Right cardiac atrium (tissue), 5 donors: ENCODE data around the gene ARL17A. TPM values are rescaled to one million over a fixed set of nuclear protein-coding genes. Genes with fewer than 3 reads are reported as not detected.
"Not testable (repeated sequence)": the region's sequence is repeated elsewhere in the genome, so short reads cannot be mapped to it uniquely, and the experiment has no call there.

Source experiments
- ATAC-seq, 2 donors: fragments of 200-7000 bp; cut with Tn5 transposase; one replicate each; pipeline versions ENCODE4 v1.8.0 to v1.9.1; 2020; ENCODE audit warnings: moderate library complexity in 2 of 2, mild to moderate bottlenecking in 1 of 2
- DNase-seq, 3 donors: peaks; one replicate each; pipeline ENCODE4 v3.0.0-alpha.2; 2020
- H3K27ac ChIP-seq: one replicate; pipeline ENCODE4 v1.5.1; 2013; ENCODE audit warnings: mild to moderate bottlenecking, low read length, control low read depth, moderate library complexity
- H3K27me3 ChIP-seq: one replicate; pipeline ENCODE4 v1.6.1; 2013; ENCODE audit not compliant: control insufficient read depth, insufficient read depth
- H3K4me1 ChIP-seq: one replicate; pipeline ENCODE4 v1.6.1; 2013; ENCODE audit warnings: low read length; ENCODE audit not compliant: control insufficient read depth, insufficient read depth
- H3K4me3 ChIP-seq: one replicate; pipeline ENCODE4 v1.5.1; 2013; ENCODE audit warnings: low read length, control low read depth
- H3K9me3 ChIP-seq: one replicate; pipeline ENCODE4 v1.6.1; 2013; ENCODE audit warnings: low read length; ENCODE audit not compliant: control insufficient read depth
- WGBS: extraction: QIAGEN DNeasy Blood & Tissue Kit; methylation state at CpG from one replicate; pipeline ENCODE4 v1.1.7; 2013; 5-methylcytosine and 5-hydroxymethylcytosine counted together
- intact Hi-C, 4 donors: fragments of 100-400 bp; cut with DNase I; formaldehyde crosslinking; loops; one replicate each; pipeline versions ENCODE4 v1.11.0 to v1.14.0; 2022 to 2023
- polyA plus RNA-seq: library from polyadenylated mRNA; stranded (reverse); fragments of 200-250 nt; gene quantifications from one replicate; pipeline ENCODE4 v1.2.3, GENCODE V29; 2013
- total RNA-seq, 4 donors: library from RNA; stranded (reverse); fragmentation: NEBNext Ultra II Directional; extraction: Animal tissue kit (Norgen Biotek cat#: 25700); gene quantifications; one replicate each; pipeline ENCODE4 v1.2.1, GENCODE V29; 2021
- donor health status: healthy with polysubstance abuse.
- donor health status: DM: no; HTN: yes; CAD: no.
- donor health status: DM: no; HTN: no; CAD: no.
- donor health status: DM: no; HTN: yes; CAD: no; lungs with severe emphysema.
- donor health status: DM: yes; HTN: yes; CAD: no.

ARL17A gene
- total and polyA plus RNA-seq, 5 donors, result 6.3 to 16.9 (median 9.0) TPM

GRCh38 chr17:46600767-46601166 lies 21.3 kb upstream of the ARL17A start:
- ATAC-seq, intact Hi-C loops, H3K4me1 ChIP-seq, H3K4me3 ChIP-seq, H3K27me3 ChIP-seq, H3K9me3 ChIP-seq, H3K27ac ChIP-seq, DNase-seq: not testable (repeated sequence)
- WGBS, result no CpG with 5 or more reads among the region's 3 CpGs

GRCh38 chr17:46598344-46598931 lies 18.9 kb upstream of the ARL17A start:
- ATAC-seq, H3K27me3 ChIP-seq, H3K4me1 ChIP-seq, H3K4me3 ChIP-seq, H3K9me3 ChIP-seq, intact Hi-C loops, H3K27ac ChIP-seq, DNase-seq: not testable (repeated sequence)
- WGBS, result 33% methylated on average over 2 of the region's 3 CpGs

GRCh38 chr17:46591332-46591731 lies 11.8 kb upstream of the ARL17A start:
- peak; percentile 61 to 76 for ATAC-seq
- H3K27me3 ChIP-seq, H3K9me3 ChIP-seq, H3K27ac ChIP-seq, H3K4me3 ChIP-seq, intact Hi-C loops, H3K4me1 ChIP-seq, DNase-seq: not testable (repeated sequence)
- no CpG with 5 or more reads among the region's 7 CpGs for whole genome bisulfite sequencing

- H3K4me3 ChIP-seq, H3K27ac ChIP-seq, H3K4me1 ChIP-seq, H3K9me3 ChIP-seq, DNase-seq, intact Hi-C loops, H3K27me3 ChIP-seq: not testable (repeated sequence)
- peak; percentile 96 to 98 for ATAC-seq
- WGBS, result no CpG with 5 or more reads among the region's 95 CpGs
These were observed 11.0 kb upstream of the ARL17A start, which contains the start of gene NSF for GRCh38 chr17:46590157-46591146. Gene NSF, plus strand, starts transcription at chr17:46590669. Its CDS starts 107 bp downstream, at chr17:46590776.

GRCh38 chr17:46585444-46585843 lies 6.0 kb upstream of the ARL17A start:
- H3K9me3 ChIP-seq, H3K27me3 ChIP-seq, intact Hi-C loops, H3K4me3 ChIP-seq, DNase-seq, H3K4me1 ChIP-seq, H3K27ac ChIP-seq, ATAC-seq: not testable (repeated sequence)
- no CpG with 5 or more reads among the region's 3 CpGs for WGBS

- WGBS, result 19% methylated on average over 8 of the region's 18 CpGs
- peak overlapping the region; percentile 38 for H3K4me3 ChIP-seq
- H3K27me3 ChIP-seq, DNase-seq, H3K4me1 ChIP-seq, intact Hi-C loops, H3K9me3 ChIP-seq, ATAC-seq, H3K27ac ChIP-seq: not testable (repeated sequence)
These were observed 591 bp upstream of the ARL17A start for GRCh38 chr17:46580082-46580481.

GRCh38 chr17:46571796-46572195 lies 7.7 kb downstream of the ARL17A start:
- intact Hi-C loops, H3K27me3 ChIP-seq, H3K27ac ChIP-seq, H3K9me3 ChIP-seq, H3K4me3 ChIP-seq, H3K4me1 ChIP-seq, DNase-seq: not testable (repeated sequence)
- no CpG with 5 or more reads among the region's 4 CpGs for WGBS
- ATAC-seq, result peak in 1 of 2 donors; percentile 21

GRCh38 chr17:46566980-46567379 lies 12.5 kb downstream of the ARL17A start:
- H3K27me3 ChIP-seq, DNase-seq, ATAC-seq, intact Hi-C loops, H3K4me1 ChIP-seq, H3K4me3 ChIP-seq, H3K9me3 ChIP-seq, H3K27ac ChIP-seq: not testable (repeated sequence)
- WGBS, result no CpG with 5 or more reads among the region's 1 CpG

GRCh38 chr17:46566284-46566683 lies 13.2 kb downstream of the ARL17A start:
- H3K27me3 ChIP-seq, H3K27ac ChIP-seq, intact Hi-C loops, DNase-seq, H3K4me3 ChIP-seq, H3K9me3 ChIP-seq, H3K4me1 ChIP-seq: not testable (repeated sequence)
- no CpG with 5 or more reads among the region's 2 CpGs for WGBS
- peak; percentile 57 to 73 for ATAC-seq

GRCh38 chr17:46560048-46560447 lies 19.4 kb downstream of the ARL17A start:
- intact Hi-C loops, result not testable (repeated sequence)
- ATAC-seq, result peak; percentile 86 to 90

GRCh38 chr17:46559155-46559554 lies 20.3 kb downstream of the ARL17A start:
- H3K4me3 ChIP-seq, DNase-seq, H3K27me3 ChIP-seq, H3K9me3 ChIP-seq, H3K4me1 ChIP-seq, intact Hi-C loops, H3K27ac ChIP-seq: not testable (repeated sequence)
- no CpG with 5 or more reads among the region's 20 CpGs for WGBS
- ATAC-seq, result peak in 1 of 2 donors; percentile 41

More at GRCh38 chr17:46560048-46560447, 19.4 kb downstream of the ARL17A start:
- H3K4me3 ChIP-seq, H3K27ac ChIP-seq, H3K27me3 ChIP-seq, DNase-seq, H3K9me3 ChIP-seq, H3K4me1 ChIP-seq: not testable (repeated sequence)
- WGBS, result no CpG with 5 or more reads among the region's 3 CpGs
